Ishikawa (cell line): ENCODE results near the gene GRID2.

Source experiments
- CEBPB ChIP-seq: IDR thresholded peaks from 2 replicates; pipeline ENCODE4 v1.6.1; 2012
- CREB1 ChIP-seq: IDR thresholded peaks from 2 replicates; pipeline ENCODE4 v1.6.1; 2012; ENCODE audit warnings: low read depth
- EGR1 ChIP-seq: IDR thresholded peaks from 2 replicates; pipeline ENCODE4 v1.6.1; 2012
- RAD21 ChIP-seq: IDR thresholded peaks from 2 replicates; pipeline ENCODE4 v1.6.1; 2012; ENCODE audit warnings: low read depth
- TAF1 ChIP-seq: IDR thresholded peaks from 2 replicates; pipeline ENCODE4 v1.6.1; 2012; ENCODE audit warnings: low read depth, mild to moderate bottlenecking
- TCF12 ChIP-seq: IDR thresholded peaks from 2 replicates; pipeline ENCODE4 v1.6.1; 2012; ENCODE audit warnings: low read depth
- YY1 ChIP-seq: IDR thresholded peaks from 2 replicates; pipeline ENCODE4 v1.6.1; 2012; ENCODE audit warnings: low read depth
- TF ChIP-seq, protein P1 (sequence below): IDR thresholded peaks from 2 replicates; pipeline ENCODE4 v1.6.1; 2012
- TF ChIP-seq, protein P2 (sequence below): IDR thresholded peaks from 2 replicates; pipeline ENCODE4 v1.6.1; 2012; ENCODE audit warnings: low read depth, mild to moderate bottlenecking
- TF ChIP-seq, protein P3 (sequence below): IDR thresholded peaks from 2 replicates; pipeline ENCODE4 v1.6.1; 2012

DNA sequence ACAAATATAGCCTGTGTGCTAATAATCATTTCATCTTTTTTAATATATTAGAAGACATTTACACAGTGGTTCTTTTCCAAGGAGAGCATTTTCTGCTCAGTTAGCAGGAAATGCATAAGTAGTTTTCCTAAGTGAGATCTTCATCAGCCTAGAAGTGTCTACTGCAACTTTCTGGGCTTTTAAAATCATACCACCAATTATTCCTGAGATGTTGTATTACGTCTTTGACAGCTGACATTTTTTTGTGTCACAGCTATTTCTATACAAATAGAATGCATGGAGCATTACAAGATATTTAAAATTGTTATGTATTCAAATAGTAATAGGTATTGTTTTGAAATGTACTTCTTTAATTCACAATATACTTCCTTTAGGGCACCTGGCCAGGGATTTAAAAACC, 158.0 kb downstream of the GRID2 start:
- no peak for TF ChIP-seq TCF12
- no peak for TF ChIP-seq CEBPB
- no peak for TF ChIP-seq TAF1
- TF ChIP-seq EGR1 = no peak
- TF ChIP-seq RAD21 = no peak
- TF ChIP-seq, protein P1, sequence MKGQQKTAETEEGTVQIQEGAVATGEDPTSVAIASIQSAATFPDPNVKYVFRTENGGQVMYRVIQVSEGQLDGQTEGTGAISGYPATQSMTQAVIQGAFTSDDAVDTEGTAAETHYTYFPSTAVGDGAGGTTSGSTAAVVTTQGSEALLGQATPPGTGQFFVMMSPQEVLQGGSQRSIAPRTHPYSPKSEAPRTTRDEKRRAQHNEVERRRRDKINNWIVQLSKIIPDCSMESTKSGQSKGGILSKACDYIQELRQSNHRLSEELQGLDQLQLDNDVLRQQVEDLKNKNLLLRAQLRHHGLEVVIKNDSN = no peak
- TF ChIP-seq, protein P2, sequence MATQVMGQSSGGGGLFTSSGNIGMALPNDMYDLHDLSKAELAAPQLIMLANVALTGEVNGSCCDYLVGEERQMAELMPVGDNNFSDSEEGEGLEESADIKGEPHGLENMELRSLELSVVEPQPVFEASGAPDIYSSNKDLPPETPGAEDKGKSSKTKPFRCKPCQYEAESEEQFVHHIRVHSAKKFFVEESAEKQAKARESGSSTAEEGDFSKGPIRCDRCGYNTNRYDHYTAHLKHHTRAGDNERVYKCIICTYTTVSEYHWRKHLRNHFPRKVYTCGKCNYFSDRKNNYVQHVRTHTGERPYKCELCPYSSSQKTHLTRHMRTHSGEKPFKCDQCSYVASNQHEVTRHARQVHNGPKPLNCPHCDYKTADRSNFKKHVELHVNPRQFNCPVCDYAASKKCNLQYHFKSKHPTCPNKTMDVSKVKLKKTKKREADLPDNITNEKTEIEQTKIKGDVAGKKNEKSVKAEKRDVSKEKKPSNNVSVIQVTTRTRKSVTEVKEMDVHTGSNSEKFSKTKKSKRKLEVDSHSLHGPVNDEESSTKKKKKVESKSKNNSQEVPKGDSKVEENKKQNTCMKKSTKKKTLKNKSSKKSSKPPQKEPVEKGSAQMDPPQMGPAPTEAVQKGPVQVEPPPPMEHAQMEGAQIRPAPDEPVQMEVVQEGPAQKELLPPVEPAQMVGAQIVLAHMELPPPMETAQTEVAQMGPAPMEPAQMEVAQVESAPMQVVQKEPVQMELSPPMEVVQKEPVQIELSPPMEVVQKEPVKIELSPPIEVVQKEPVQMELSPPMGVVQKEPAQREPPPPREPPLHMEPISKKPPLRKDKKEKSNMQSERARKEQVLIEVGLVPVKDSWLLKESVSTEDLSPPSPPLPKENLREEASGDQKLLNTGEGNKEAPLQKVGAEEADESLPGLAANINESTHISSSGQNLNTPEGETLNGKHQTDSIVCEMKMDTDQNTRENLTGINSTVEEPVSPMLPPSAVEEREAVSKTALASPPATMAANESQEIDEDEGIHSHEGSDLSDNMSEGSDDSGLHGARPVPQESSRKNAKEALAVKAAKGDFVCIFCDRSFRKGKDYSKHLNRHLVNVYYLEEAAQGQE = no peak
- TF ChIP-seq, protein P3, sequence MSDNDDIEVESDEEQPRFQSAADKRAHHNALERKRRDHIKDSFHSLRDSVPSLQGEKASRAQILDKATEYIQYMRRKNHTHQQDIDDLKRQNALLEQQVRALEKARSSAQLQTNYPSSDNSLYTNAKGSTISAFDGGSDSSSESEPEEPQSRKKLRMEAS = no peak
- TF ChIP-seq CREB1 = no peak
- TF ChIP-seq YY1 = no peak
